K562 (cell line): ENCODE results near the gene FASTK. TPM values are rescaled to one million over a fixed set of nuclear protein-coding genes. Genes with fewer than 3 reads are reported as not detected.

Experiments used
- ASH1L ChIP-seq: fragments of 450-650 bp; IDR thresholded peaks from 2 replicates; pipeline ENCODE4 v1.6.1; 2018; ENCODE audit warnings: borderline replicate concordance, mild to moderate bottlenecking, low read depth; ENCODE audit not compliant: partially characterized antibody
- BRF1 ChIP-seq: IDR thresholded peaks from 3 replicates; pipeline ENCODE4 v1.6.1; 2011; ENCODE audit warnings: borderline replicate concordance, mild to moderate bottlenecking; ENCODE audit not compliant: insufficient read length; ENCODE audit errors: extremely low read depth
- CREBBP ChIP-seq: IDR thresholded peaks from one replicate; pipeline ENCODE4 v1.6.1; 2012; ENCODE audit warnings: low read depth, mild to moderate bottlenecking, control low read depth, inconsistent platforms, low read length
- FOS ChIP-seq: IDR thresholded peaks from 3 replicates; pipeline ENCODE4 v1.6.1; 2011; ENCODE audit not compliant: insufficient read length; ENCODE audit errors: extremely low read depth
- HNRNPLL ChIP-seq: fragments of 200-400 bp; formaldehyde crosslinking; IDR thresholded peaks from 2 replicates; pipeline ENCODE4 v1.6.1; 2017; ENCODE audit warnings: low read length, low read depth, mild to moderate bottlenecking; ENCODE audit not compliant: poor library complexity, severe bottlenecking
- KLF1 ChIP-seq: fragments of 450-650 bp; IDR thresholded peaks from 2 replicates; pipeline ENCODE4 v1.6.1; 2016; ENCODE audit warnings: missing genetic modification characterization, missing compliant biosample characterization
- NCOA2 ChIP-seq, 2 experiments: fragments of 450-650 bp; IDR thresholded peaks; 2 replicates each; pipeline ENCODE4 v1.6.1; 2018; ENCODE audit warnings: mild to moderate bottlenecking in 2 of 2, moderate library complexity in 1 of 2; ENCODE audit not compliant: partially characterized antibody in 2 of 2
- PHF20 ChIP-seq: fragments of 450-650 bp; IDR thresholded peaks from 2 replicates; pipeline ENCODE4 v1.6.1; 2018; ENCODE audit not compliant: partially characterized antibody
- PURB ChIP-seq: sonication (generic); formaldehyde crosslinking; IDR thresholded peaks from 2 replicates; pipeline ENCODE4 v1.9.0; 2021; ENCODE audit warnings: low read depth, mild to moderate bottlenecking, missing genetic modification reagents
- SLC30A9 ChIP-seq: fragments of 250-450 bp; sonication (Bioruptor Pico); IDR thresholded peaks from 2 replicates; pipeline ENCODE4 v1.8.0; 2022; ENCODE audit warnings: mild to moderate bottlenecking, moderate library complexity
- SMARCB1 ChIP-seq: IDR thresholded peaks from 2 replicates; pipeline ENCODE4 v1.6.1; 2011; ENCODE audit warnings: improper control_type of control experiment, low read depth; ENCODE audit not compliant: insufficient read length
- SMARCC2 ChIP-seq: fragments of 450-650 bp; IDR thresholded peaks from 2 replicates; pipeline ENCODE4 v1.6.1; 2017; ENCODE audit warnings: antibody characterized with exemption, moderate library complexity, mild to moderate bottlenecking, low read depth
- STAG1 ChIP-seq: sonication (generic); formaldehyde crosslinking; IDR thresholded peaks from 2 replicates; pipeline ENCODE4 v1.5.0; 2020; ENCODE audit warnings: missing genetic modification reagents, borderline replicate concordance
- TEAD4 ChIP-seq, 2 experiments: sonication (generic) in 1 of 2; formaldehyde crosslinking in 1 of 2; IDR thresholded peaks; 2 replicates each; pipeline versions ENCODE4 v1.6.1 to v1.8.0; 2012 to 2022; ENCODE audit warnings: borderline replicate concordance in 1 of 2, inconsistent platforms in 1 of 2, low read length in 1 of 2, mild to moderate bottlenecking in 1 of 2, missing genetic modification reagents in 1 of 2
- ZNF140 ChIP-seq: fragments of 250-450 bp; sonication (Bioruptor Pico); IDR thresholded peaks from 2 replicates; pipeline ENCODE4 v1.8.0; 2021; ENCODE audit warnings: moderate library complexity, mild to moderate bottlenecking, inconsistent platforms
- ZNF165 ChIP-seq: fragments of 250-450 bp; sonication (Bioruptor Pico); IDR thresholded peaks from 2 replicates; pipeline ENCODE4 v1.4.0; 2020; ENCODE audit warnings: borderline replicate concordance
- ZNF316 ChIP-seq: fragments of 450-650 bp; IDR thresholded peaks from 2 replicates; pipeline ENCODE4 v1.6.1; 2016
- ZNF668 ChIP-seq: fragments of 250-450 bp; sonication (Bioruptor Pico); IDR thresholded peaks from 2 replicates; pipeline ENCODE4 v1.8.0; 2022; ENCODE audit warnings: mild to moderate bottlenecking, inconsistent platforms
- polyA plus RNA-seq, 8 experiments: library from polyadenylated mRNA; depleted of rRNA in 4 of 8; stranded (reverse) in 5 of 8; unstranded in 3 of 8; fragments of >200 nt; fragmentation: Nextera tagmentation in 2 of 8; fragmentation: Illumina TruSeq in 1 of 8; extraction: Ambion mirVana in 2 of 8; extraction: Trizol in 1 of 8; gene quantifications; 2 replicates each; pipeline versions ENCODE4 v1.2.1 to v1.2.3, GENCODE V29; 2011 to 2014; ENCODE audit warnings: inconsistent platforms in 1 of 8, missing spikeins in 1 of 8
- total RNA-seq, 7 experiments: library from RNA; depleted of rRNA in 6 of 7; stranded (reverse); fragments of >200 nt in 6 of 7; fragmentation: Illumina TruSeq in 2 of 7; extraction: Trizol in 2 of 7; gene quantifications; 2 replicates each; pipeline versions ENCODE4 v1.2.1 to v1.2.3, GENCODE V29; 2011 to 2021; ENCODE audit warnings: low replicate concordance in 1 of 7
- TF ChIP-seq, protein P1 (sequence below), 2 experiments: fragments of 200-800 bp in 1 of 2; sonication (Bioruptor generic) in 1 of 2; sonication (generic) in 1 of 2; formaldehyde crosslinking in 1 of 2; IDR thresholded peaks in 1 of 2; conservative IDR thresholded peaks in 1 of 2; 2 replicates each; pipeline versions ENCODE4 v1.5.0 to v1.6.1; 2016 to 2020; ENCODE audit warnings: missing compliant biosample characterization in 1 of 2, missing genetic modification characterization in 1 of 2, missing genetic modification reagents in 1 of 2
- TF ChIP-seq, protein P2 (sequence below): sonication (generic); formaldehyde crosslinking; IDR thresholded peaks from 2 replicates; pipeline ENCODE4 v1.8.1; 2022; ENCODE audit warnings: missing genetic modification reagents
- TF ChIP-seq, protein P3 (sequence below): conservative IDR thresholded peaks from 2 replicates; pipeline ENCODE4 v1.6.1; 2011; ENCODE audit warnings: low read depth, mild to moderate bottlenecking, low read length; ENCODE audit not compliant: control insufficient read depth
- TF ChIP-seq, protein P4 (sequence below): fragments of 250-450 bp; sonication (Bioruptor Pico); IDR thresholded peaks from 2 replicates; pipeline ENCODE4 v1.4.0; 2020; ENCODE audit warnings: mild to moderate bottlenecking, moderate library complexity

FASTK gene
- total and polyA plus RNA-seq, 9 of the 15 experiments (the other 6 are each of a cell fraction or from before 2014, with no cell fraction given): 0.51 to 150 (median 48.2) TPM

DNA sequence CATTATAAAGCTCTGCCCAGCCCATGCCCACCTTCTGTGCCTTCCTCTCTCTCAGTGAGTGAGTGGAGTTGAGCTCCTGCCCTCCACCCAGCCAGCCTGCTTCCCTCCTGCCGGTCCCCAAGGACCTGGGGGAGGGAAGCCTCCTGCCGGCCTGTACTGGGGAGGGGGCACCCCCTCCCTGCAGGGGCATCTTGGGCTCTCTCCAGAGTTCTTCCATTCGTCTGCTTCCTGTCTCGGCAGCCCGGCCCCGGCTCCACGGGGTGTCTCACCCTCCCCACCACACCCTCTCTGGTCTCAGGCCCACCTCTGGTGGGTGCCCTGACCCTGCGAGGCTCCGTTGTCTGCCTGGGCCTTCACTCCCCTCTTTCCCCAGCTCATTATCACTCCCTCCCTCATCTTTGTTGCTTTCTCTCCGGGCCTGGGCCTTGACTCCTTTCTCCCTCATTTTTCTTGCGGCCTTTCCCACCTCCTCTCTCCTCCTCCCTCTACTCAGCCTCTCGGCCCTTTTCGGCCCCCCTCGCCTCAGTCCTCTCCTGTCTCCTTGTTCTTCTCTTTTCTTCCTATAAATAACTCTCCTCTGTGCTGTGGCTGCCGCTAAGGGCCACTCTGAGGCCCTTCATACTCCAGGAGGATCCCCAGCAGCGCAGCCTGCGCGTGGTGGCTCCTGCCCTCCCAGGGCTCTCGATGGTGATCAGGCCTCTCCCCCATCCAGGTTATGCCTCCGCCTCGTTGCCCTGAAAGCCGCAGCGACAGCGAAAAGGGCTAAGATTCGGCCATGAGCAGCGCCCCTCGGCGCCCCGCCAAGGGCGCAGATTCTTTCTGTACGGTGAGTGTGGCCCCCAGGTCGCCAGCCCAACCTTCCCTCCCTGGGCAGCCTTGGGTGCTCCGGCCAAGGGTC is 19.1 kb downstream of the FASTK start (continued):
- no peak for TF ChIP-seq PHF20
- TF ChIP-seq, protein P1, sequence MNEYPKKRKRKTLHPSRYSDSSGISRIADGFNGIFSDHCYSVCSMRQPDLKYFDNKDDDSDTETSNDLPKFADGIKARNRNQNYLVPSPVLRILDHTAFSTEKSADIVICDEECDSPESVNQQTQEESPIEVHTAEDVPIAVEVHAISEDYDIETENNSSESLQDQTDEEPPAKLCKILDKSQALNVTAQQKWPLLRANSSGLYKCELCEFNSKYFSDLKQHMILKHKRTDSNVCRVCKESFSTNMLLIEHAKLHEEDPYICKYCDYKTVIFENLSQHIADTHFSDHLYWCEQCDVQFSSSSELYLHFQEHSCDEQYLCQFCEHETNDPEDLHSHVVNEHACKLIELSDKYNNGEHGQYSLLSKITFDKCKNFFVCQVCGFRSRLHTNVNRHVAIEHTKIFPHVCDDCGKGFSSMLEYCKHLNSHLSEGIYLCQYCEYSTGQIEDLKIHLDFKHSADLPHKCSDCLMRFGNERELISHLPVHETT (CRISPR knock-in tag; conservative IDR thresholded peaks at IDR 0.05 in 1 of 2, IDR thresholded peaks at IDR 0.05 in 1 of 2): no peak
- no peak for TF ChIP-seq ZNF668 (CRISPR knock-in tag)
- no peak for TF ChIP-seq KLF1 (tag)
- TF ChIP-seq CREBBP: no peak
- TF ChIP-seq FOS: no peak
- TF ChIP-seq PURB: no peak
- TF ChIP-seq, protein P2, sequence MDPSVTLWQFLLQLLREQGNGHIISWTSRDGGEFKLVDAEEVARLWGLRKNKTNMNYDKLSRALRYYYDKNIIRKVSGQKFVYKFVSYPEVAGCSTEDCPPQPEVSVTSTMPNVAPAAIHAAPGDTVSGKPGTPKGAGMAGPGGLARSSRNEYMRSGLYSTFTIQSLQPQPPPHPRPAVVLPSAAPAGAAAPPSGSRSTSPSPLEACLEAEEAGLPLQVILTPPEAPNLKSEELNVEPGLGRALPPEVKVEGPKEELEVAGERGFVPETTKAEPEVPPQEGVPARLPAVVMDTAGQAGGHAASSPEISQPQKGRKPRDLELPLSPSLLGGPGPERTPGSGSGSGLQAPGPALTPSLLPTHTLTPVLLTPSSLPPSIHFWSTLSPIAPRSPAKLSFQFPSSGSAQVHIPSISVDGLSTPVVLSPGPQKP (CRISPR knock-in tag): no peak
- no peak for TF ChIP-seq ZNF165 (CRISPR knock-in tag)
- no peak; the same call in 1 of the 2 replicates for TF ChIP-seq TEAD4 (IDR thresholded peaks at IDR 0.05; ENCODE audit: low read length)
- TF ChIP-seq TEAD4 (CRISPR knock-in tag; IDR thresholded peaks at IDR 0.05; ENCODE audit: borderline replicate concordance): no peak
- no peak for TF ChIP-seq BRF1
- TF ChIP-seq, protein P3, sequence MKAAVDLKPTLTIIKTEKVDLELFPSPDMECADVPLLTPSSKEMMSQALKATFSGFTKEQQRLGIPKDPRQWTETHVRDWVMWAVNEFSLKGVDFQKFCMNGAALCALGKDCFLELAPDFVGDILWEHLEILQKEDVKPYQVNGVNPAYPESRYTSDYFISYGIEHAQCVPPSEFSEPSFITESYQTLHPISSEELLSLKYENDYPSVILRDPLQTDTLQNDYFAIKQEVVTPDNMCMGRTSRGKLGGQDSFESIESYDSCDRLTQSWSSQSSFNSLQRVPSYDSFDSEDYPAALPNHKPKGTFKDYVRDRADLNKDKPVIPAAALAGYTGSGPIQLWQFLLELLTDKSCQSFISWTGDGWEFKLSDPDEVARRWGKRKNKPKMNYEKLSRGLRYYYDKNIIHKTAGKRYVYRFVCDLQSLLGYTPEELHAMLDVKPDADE: no peak
- no peak for TF ChIP-seq SMARCC2
- TF ChIP-seq SLC30A9 (CRISPR knock-in tag): no peak
- no peak for TF ChIP-seq ZNF140
- no peak for TF ChIP-seq SMARCB1
- no peak for TF ChIP-seq ASH1L
- TF ChIP-seq, protein P4, sequence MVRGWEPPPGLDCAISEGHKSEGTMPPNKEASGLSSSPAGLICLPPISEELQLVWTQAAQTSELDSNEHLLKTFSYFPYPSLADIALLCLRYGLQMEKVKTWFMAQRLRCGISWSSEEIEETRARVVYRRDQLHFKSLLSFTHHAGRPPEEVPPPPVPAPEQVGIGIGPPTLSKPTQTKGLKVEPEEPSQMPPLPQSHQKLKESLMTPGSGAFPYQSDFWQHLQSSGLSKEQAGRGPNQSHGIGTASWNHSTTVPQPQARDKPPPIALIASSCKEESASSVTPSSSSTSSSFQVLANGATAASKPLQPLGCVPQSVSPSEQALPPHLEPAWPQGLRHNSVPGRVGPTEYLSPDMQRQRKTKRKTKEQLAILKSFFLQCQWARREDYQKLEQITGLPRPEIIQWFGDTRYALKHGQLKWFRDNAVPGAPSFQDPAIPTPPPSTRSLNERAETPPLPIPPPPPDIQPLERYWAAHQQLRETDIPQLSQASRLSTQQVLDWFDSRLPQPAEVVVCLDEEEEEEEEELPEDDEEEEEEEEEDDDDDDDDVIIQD (CRISPR knock-in tag): no peak
- peak; percentile 43 for TF ChIP-seq HNRNPLL
- TF ChIP-seq NCOA2 (IDR thresholded peaks at IDR 0.05; ENCODE audit: partially characterized antibody in 2 of 2): no peak
- 0 out of 2 replicates have a peak, but pooled peaks have one; percentile 14 for TF ChIP-seq ZNF316
- TF ChIP-seq STAG1: no peak
